Medulla oblongata (tissue), 1 donor: Measurements from ENCODE around the gene RNASE13.

Experiments
- DNase-seq: peaks from one replicate; pipeline ENCODE4 v3.0.0-alpha.2; 2015; ENCODE audit errors: extremely low spot score

RNASE13 gene

DNA sequence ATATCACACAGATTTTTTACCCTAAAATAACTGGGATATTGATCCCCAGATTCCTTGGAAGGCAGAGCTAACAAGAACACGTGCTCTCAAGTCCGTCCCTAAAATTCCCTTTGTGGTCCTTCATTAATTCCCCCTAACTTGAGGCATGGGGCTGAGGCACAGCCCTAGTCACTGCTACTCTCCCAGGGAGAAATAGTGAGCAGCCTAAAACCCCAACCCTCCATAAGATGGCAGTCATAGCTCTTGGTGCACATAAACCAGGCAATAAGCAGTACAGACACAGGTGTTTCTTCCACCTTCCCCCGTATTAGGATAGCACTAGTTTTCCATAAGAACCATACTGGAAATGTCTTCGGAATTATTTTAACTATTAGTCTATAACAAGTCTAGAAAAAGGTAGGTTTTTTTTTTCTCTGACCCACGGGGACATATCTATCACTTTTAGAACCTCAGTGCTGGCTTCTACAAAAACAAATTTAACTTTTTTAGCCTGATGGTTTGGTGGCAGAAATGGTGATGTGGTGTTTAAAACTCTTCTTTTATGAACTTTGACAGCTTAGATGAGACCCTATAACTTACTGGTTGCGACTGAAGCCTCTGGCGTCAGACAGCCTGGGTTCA, 32.4 kb upstream of the RNASE13 start:
- DNase-seq = no peak

GRCh38 chr14:21063479-21063878, 28.9 kb upstream of the RNASE13 start:
- peak; percentile 22 for DNase-seq

DNA sequence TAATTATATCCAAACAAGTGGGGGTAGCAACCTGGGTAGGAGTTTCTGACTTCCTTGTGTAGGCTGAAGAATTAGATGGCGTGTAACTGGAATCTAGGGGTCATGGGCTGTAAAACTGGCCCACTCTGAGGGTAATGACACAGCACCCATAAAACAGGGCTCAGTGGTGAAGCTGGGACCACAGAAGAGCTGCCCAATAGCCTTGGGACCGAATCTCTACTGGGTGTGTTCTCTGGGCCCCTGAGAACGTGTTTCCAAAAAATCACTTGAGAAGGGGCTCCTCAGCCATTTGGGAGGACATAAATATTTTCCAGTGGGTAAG, 26.7 kb upstream of the RNASE13 start:
- DNase-seq = no peak

DNA sequence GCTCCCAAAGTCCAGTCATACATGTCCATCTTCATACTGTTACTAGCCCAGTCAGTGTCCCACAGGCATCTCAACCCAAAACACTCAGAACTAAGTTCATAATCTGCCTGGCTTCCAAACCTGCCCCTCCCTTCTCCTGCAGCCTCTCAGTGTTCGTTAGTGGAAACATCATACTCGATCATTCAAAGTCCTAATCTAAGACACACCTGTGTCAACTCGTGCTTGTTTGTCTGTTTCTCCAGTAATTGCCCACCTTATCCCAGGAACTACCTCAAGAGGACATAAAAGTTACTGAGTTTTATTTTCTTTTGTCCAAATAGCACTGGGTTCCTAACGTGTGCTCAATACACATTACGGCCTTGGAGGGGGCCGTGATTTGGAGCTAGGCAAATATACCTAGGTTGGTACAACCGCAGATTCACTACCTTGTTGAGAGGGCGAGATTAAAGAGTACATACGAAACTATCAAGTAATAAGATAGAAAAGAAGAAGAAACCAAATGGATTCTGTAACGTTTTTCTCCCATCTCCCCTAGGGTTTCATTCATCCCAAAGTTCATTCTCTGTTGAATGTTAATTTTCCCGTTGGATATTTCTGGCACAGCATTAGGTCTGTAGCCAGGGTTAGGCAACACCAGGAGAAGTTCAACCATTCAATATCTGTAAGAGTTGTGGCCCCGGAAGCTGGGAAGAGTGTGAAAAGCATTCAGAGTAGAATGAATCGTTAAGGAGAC, 26.2 kb upstream of the RNASE13 start:
- no peak for DNase-seq

- DNase-seq = peak; percentile 38
These were observed 25.4 kb upstream of the RNASE13 start for GRCh38 chr14:21059842-21060613.

DNA sequence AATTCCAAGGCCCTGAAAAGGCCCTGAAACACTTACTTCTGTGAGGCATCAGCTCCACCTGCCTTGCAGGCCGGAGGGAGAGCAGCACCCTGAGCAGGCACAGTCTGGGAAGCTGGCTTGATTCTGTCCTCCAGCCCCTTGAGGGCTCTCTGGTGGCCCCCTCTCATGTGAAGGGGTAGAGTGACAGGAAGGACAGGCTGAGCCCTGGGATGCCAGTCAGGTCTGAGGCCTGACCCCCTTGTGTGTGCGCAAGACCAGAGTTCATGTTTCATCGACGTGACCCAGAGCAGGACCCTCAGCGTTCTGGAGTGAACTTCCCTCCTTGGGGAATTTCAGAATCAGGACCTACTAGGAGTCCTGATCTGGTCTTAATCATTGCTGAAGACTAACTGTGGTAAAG, 24.3 kb upstream of the RNASE13 start:
- no peak for DNase-seq

GRCh38 chr14:21057803-21058675, 23.4 kb upstream of the RNASE13 start, which contains the start of gene RNASE8:
RNASE8 (plus strand) TSS chr14:21057822; CDS start chr14:21057893, 71 bp downstream.
- DNase-seq = no peak

DNA sequence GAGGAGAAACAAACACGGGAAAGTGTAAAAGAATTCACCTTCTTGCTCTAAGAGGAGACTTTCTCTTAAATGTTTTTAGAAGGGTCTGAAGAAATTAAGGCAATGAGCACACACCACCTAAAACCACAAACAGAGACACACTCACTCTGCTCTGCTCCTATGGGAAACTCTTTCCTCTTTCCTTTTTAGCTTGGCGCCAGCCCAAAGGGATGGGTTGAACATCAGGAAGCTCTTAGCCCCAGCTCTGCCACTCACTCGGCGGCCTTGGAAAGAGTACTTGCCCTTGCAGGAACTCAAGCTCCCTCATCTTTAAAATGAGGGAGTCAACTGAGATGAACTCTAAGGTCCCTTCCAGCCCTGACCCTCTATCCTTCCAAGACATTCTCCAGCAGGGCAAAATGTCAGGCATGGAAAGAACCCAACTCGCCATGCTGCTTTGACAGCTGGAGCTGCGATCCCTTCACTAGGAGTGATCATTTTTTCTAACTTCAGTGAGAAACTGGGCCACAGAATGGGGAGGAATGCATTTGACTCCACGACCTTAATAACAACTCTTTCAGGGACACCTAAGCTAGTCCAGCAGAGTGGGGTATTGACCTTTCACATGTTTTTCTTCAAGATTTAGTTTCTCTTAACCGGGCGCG, 22.0 kb upstream of the RNASE13 start:
- no peak for DNase-seq

DNA sequence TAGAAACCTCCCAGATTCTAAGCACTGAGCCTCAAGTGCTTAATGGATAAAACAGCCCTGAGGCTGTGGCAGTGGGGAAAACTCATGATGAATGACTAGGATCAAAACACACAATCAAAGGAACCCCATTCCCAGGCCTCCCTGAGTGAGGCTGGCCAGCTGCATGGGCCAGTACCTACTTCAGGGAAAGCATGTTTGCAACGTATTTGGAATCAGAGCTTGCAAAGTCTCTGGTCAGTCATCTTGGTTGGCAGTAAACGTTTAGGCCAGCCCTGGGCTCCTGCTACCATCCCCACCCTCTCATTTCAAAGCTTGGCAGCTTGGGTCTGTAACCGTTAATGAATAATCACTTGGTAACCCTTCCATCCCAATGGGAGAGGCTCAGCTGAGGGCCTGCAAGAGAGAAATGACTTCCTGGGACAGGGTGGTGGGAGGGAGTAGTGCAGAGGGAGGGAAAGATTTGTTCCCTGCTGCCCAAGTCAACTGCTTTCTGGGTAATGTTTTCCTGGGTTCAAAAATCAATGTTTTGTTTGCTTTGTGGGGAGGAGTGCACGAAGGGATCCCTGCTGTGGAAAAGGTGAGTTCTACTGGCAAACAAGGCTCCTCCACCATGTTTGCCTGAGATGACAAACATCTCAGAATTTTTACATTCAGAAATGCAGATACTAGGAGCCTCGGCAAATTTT, 21.0 kb upstream of the RNASE13 start:
- no peak for DNase-seq

- DNase-seq = no peak
These were observed 20.1 kb upstream of the RNASE13 start for GRCh38 chr14:21054768-21055145.

GRCh38 chr14:21054123-21054767, 19.6 kb upstream of the RNASE13 start:
- DNase-seq = no peak

GRCh38 chr14:21053184-21054122, 18.8 kb upstream of the RNASE13 start:
- DNase-seq = no peak

GRCh38 chr14:21050597-21050996, 16.0 kb upstream of the RNASE13 start:
- DNase-seq = no peak

- DNase-seq = no peak
These were observed 14.7 kb upstream of the RNASE13 start for GRCh38 chr14:21049271-21049673.

DNA sequence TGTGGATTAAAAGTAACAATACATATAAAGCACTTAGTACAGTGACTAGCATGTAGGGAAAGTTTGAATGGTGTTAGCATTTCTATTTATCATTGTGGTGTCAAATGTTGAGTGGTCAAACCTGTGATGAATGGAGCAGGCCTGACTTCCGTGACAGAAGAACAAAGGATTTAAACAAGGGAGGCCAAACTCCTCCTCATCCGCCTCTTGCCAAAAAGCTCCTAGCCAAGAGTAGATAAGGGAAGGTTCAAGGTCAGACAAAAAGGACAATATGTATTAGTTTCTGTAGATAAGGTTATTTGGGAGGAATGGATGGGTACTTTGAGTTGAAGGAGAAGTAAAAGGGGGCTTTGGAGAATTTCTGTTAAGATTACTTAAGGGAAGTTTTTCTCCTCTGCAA, 14.0 kb upstream of the RNASE13 start:
- no peak for DNase-seq

GRCh38 chr14:21047378-21047781, 12.8 kb upstream of the RNASE13 start:
- no peak for DNase-seq

DNA sequence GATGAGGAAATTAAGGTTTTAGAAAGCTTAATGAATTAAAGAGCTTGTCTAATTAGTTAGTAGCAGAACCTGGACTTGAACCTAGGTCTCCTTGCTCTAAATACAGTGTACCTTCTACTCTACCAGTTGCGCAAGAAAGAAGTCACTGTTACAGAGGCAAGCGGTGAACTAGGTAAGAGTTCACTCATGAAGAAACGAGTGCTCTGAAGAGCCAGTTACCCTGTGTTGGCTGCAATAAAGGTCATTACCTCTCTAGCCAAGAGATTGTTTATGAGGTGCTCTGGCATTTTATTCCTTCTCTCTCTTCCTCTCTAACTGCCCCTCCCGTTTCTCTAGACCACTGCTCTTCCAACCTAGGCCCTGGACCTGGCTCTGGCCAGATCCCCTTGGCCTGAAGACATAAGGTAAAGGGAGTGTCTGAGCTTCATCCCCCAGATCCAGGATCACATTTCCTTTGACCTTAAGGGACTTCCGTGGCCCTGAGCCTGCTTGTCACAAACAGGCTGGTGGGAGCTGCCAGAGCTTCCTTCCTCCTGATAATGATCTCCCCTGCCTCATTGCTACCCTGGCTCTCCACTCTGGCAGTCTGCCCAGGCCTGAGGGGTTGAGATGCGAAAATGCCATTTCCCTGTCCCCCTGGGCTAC, 9.5 kb upstream of the RNASE13 start:
- no peak for DNase-seq

DNA sequence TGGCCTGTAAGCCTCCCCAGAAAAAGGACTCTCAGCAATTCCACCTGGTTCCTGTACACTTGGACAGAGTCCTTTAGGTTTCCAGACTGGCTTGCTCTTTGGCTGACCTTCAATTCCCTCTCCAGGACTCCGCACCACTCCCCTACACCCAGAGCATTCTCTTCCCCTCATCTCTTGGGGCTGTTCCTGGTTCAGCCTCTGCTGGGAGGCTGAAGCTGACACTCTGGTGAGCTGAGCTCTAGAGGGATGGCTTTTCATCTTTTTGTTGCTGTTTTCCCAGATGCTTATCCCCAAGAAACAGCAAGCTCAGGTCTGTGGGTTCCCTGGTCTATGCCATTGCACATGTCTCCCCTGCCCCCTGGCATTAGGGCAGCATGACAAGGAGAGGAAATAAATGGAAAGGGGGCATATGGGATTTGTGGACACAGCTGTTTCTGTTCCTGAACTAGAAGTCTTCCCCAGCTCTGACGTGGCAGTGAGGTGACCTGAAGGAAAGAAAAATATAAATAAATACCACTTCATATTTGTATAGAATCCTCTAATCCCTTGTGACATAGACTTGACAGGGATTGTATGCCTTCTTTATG, 8.9 kb upstream of the RNASE13 start:
- DNase-seq = no peak
